Measurements from ENCODE around the gene PAQR5.

Gene PAQR5

GRCh38 chr15:69390575-69390974 is 91.9 kb downstream of the PAQR5 start:
- no peak for DNase-seq (ENCODE audit: low read depth, low spot score)

DNA sequence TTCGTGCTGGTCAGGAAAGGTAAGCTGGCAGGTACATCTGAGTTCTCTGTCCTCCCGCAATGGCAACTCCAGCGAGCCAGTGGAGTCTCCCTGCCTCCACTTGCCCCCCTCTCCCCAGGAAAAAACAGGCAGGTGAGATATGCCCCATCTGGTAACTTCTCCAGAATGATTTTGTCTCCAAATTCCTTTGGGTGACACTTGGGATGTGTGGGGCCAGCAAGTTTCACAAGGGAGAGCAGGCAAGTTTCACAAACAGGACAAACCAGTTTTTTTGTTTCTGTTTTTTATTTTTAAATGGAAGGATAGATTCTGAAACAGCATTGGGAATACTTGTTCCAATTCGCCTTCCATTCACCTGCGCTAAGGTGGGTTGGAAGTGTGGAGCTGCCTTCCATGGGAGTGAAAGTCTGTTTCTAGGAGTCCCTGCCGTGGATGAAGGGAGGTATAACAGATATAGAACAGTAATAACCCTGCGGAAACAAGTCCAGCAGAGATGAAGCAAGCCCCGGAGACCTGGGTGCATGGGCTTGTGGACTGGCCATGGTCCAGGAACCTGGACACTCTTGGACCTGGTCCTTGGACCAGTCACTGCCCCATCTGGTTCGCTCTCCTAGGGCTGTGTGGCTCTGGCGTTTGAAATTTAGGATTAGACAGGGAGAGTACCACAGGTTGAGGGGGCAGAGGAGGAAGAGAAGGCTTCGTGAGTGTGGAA is 92.5 kb downstream of the PAQR5 start:
- no peak for DNase-seq (ENCODE audit: low read depth, low spot score)

DNA sequence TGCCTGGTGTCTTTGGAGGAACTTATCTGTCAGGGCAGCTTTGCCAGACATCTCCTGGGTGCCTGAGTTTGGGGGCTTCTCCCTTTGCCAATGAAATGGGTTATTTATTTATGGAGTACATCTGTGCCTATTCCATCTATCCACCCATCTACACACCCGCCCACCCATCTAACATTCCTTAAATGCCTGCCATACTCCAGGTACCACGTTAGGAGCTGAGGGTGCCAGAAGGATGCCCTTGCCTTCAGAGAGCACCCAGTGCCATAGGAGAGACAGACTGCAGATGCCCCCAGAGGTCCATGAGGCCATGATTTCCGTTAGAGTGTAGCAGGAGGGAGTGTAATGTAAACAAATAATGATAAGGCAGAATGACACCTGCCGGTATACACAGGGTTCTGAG is 93.6 kb downstream of the PAQR5 start:
- no peak for DNase-seq (ENCODE audit: low read depth, low spot score)

GRCh38 chr15:69393831-69394491 is 95.2 kb downstream of the PAQR5 start:
- no peak for DNase-seq (ENCODE audit: low read depth, low spot score)

DNA sequence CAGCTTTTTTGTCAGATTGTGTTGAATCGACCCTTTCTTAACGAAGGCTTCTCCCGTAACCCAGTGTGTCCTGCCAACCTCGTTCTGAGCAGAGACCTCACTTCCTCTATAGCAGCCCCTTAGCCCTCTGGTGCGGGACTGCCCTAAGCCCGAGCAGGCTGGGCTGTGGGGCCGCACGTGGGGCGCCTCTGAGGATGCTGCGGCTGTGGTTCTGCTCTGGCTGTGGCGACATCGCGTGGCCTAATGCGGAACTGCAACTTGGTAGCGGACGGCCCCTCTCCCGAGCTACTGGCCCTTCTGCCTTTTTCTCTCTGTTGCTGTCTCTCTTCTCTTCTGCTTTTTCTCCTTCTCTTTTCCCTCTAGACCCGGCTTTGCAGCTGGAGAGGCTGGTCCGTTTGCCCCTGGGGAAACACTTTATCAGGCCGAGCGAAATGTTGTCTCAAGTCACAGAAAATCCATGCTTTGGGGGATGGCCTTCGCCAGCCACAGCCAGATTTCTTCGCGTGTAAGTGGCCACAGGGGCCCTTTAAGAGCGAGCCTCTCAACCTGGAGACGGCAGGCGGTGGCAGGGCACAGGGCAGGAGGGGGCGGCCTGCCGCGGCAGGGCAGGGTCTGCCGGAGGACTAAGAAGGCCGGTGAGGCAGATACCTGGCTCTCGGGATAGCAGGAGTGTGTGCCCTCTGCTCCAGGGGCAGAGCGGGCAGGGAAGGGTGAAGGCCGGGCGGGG is 96.0 kb downstream of the PAQR5 start:
- DNase-seq (ENCODE audit: low read depth, low spot score), result peak; percentile 61

DNA sequence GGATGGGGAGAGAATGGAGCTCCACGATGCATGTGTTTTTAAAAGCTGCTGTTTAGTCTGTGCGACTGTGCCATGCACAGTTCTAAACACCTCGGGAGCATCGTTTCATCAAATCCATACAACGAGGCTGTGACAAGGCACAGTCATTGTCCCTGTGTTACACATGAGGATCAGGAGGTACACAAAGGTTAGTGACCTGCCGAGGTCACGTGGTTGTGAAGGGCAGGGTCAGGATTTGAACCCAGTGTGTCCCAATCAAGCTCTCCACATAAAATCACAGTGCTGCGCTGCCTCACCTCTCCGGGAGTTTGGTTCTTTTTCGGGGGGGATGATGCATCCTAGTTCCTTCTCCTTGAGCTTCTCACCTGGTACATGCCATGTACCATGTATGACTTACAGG is 96.7 kb downstream of the PAQR5 start:
- DNase-seq (ENCODE audit: low read depth, low spot score), result no peak

- DNase-seq (ENCODE audit: low read depth, low spot score), result no peak
These were observed 97.3 kb downstream of the PAQR5 start for GRCh38 chr15:69395991-69396390.

- DNase-seq (ENCODE audit: low read depth, low spot score), result no peak
These were observed 99.8 kb downstream of the PAQR5 start for GRCh38 chr15:69398491-69398891.

GRCh38 chr15:69400850-69401249 is 102.1 kb downstream of the PAQR5 start:
- no peak for DNase-seq (ENCODE audit: low read depth, low spot score)

- DNase-seq (ENCODE audit: low read depth, low spot score), result no peak
These were observed 104.1 kb downstream of the PAQR5 start for GRCh38 chr15:69402816-69403215.

GRCh38 chr15:69403594-69403993 is 104.9 kb downstream of the PAQR5 start:
- DNase-seq (ENCODE audit: low read depth, low spot score), result no peak

- DNase-seq (ENCODE audit: low read depth, low spot score), result no peak
These were observed 106.4 kb downstream of the PAQR5 start for GRCh38 chr15:69405110-69405509.

DNA sequence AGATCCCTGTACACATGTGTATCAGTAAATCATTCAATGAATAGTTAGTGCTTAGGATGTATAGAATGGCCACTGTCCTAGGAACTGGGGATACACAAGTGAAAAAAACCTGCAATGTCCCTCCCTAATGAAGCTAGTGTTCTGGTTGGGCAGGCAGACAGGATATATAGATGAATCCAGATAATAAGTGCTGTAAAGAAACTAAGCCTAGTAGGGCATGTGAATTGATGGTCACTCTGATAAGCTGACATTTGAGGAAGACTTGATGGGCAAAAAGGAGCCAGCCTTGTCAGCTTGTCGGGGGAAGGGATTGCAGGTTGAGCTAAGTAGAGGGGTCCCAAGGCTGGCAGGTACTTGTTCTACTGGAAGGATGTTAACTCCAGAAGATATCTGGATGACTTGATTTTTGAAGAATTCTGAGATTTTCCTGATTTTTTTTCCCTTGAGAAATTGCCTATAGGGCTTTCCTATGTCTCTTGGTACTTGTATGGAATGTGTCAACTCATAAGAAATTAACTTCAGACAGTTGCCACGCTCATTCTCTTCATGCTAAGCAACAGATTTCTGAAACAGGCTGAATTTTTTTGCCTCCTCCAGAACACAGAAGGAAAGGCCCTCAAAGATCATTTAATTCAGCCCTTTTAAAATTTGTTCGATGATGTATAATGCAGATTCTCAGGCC is 109.1 kb downstream of the PAQR5 start:
- DNase-seq (ENCODE audit: low read depth, low spot score), result no peak

- no peak for DNase-seq (ENCODE audit: low read depth, low spot score)
These were observed 110.1 kb downstream of the PAQR5 start for GRCh38 chr15:69408841-69409240.

GRCh38 chr15:69410248-69410874 is 111.6 kb downstream of the PAQR5 start:
- DNase-seq (ENCODE audit: low read depth, low spot score), result no peak

DNA sequence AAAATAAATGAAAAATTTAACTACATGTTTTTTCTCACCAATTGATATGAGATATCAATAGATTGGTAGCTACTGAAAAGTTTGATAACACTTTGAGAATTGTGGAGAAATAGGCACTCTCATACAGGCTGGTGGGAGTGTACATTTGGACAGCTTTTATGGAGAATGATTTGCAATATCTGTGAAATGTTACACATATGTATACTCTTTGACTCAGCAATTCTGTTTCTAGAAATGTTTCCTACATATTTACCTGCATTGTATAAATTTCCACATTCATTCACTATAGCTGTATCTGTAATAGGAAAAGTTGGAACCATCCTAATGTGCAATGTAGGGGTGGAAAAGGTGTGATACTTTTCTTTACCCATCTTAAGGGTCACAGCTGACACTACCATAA is 113.6 kb downstream of the PAQR5 start:
- DNase-seq (ENCODE audit: low read depth, low spot score), result no peak

DNA sequence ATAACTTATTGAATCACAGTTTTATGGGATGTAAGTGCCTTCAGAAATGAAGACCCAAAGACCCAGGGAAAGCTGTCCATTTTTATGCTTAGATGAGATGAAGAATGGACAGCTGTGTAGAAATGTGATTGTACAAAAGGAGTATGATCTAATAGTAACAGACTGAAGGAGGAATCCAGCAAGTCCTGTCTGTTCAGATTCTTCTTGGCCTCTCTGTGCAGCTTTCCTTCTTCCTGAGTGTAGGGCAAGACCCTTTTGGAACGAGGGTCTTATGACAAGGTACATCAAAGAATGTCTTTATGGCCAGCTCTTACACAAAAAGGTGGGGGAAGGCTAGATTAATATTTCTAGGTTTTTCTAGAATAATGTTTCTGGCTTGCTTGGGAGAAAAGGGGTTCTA is 114.0 kb downstream of the PAQR5 start:
- no peak for DNase-seq (ENCODE audit: low read depth, low spot score)

- peak; percentile 90 for DNase-seq (ENCODE audit: low read depth, low spot score)
These were observed 115.3 kb downstream of the PAQR5 start, which contains the start of gene KIF23 for GRCh38 chr15:69413822-69414700. Gene KIF23, plus strand, starts transcription at chr15:69414349. Its CDS starts 117 bp downstream, at chr15:69414466.

- DNase-seq (ENCODE audit: low read depth, low spot score), result no peak
These were observed 116.0 kb downstream of the PAQR5 start for GRCh38 chr15:69414701-69415167.

GRCh38 chr15:69415381-69415780 is 116.7 kb downstream of the PAQR5 start:
- no peak for DNase-seq (ENCODE audit: low read depth, low spot score)

Data from activated CD4-positive, CD25-positive, alpha-beta regulatory T cell treated with anti-CD3 and anti-CD28 coated beads, Interleukin-2, amount 50 U/mL, for 16 hours (primary cell).